ENCODE measurements around the gene OR2T29. TPM values are rescaled to one million over a fixed set of nuclear protein-coding genes. Genes with fewer than 3 reads are reported as not detected.

OR2T29 gene
- total RNA-seq, 2 experiments from 2014 or later: not detected

Other genes with a start within 250 kb of the OR2T29 start
- not detected for gene OR2M7, start 238.2 kb downstream of the OR2T29 start, total RNA-seq
- gene OR14C36, start 214.0 kb downstream of the OR2T29 start, total RNA-seq: not detected
- gene OR2T4, start 201.1 kb downstream of the OR2T29 start, total RNA-seq: not detected
- gene OR2T6, start 187.0 kb downstream of the OR2T29 start, total RNA-seq: not detected
- not detected for gene OR2T1, start 159.7 kb downstream of the OR2T29 start, total RNA-seq
- not detected for gene OR2T2, start 117.1 kb downstream of the OR2T29 start, total RNA-seq
- gene OR2T3, start 89.4 kb downstream of the OR2T29 start, total RNA-seq: not detected
- not detected for gene OR2T5, start 74.2 kb downstream of the OR2T29 start, total RNA-seq
- not detected for gene OR2G6, start 54.7 kb downstream of the OR2T29 start, total RNA-seq
- not detected for gene OR2T34, start 12.0 kb upstream of the OR2T29 start, total RNA-seq
- gene OR2T10, start 34.9 kb upstream of the OR2T29 start, total RNA-seq: not detected
- not detected for gene OR2T11, start 72.3 kb upstream of the OR2T29 start, total RNA-seq
- not detected for gene OR2T35, start 82.5 kb upstream of the OR2T29 start, total RNA-seq
- not detected for gene OR2T27, start 92.8 kb upstream of the OR2T29 start, total RNA-seq
- gene OR14I1, start 140.0 kb upstream of the OR2T29 start, total RNA-seq: not detected
- not detected for gene LYPD8, start 193.0 kb upstream of the OR2T29 start, total RNA-seq